Ishikawa (cell line): ENCODE measurements around the gene NEDD4L.

Experiments
- CEBPB ChIP-seq: IDR thresholded peaks from 2 replicates; pipeline ENCODE4 v1.6.1; 2012
- EP300 ChIP-seq: IDR thresholded peaks from 2 replicates; pipeline ENCODE4 v1.6.1; 2012; ENCODE audit warnings: borderline replicate concordance
- TAF1 ChIP-seq: IDR thresholded peaks from 2 replicates; pipeline ENCODE4 v1.6.1; 2012; ENCODE audit warnings: low read depth, mild to moderate bottlenecking
- TF ChIP-seq, protein P1 (sequence below): IDR thresholded peaks from 2 replicates; pipeline ENCODE4 v1.6.1; 2012; ENCODE audit warnings: low read depth, mild to moderate bottlenecking

- TF ChIP-seq, protein P1, sequence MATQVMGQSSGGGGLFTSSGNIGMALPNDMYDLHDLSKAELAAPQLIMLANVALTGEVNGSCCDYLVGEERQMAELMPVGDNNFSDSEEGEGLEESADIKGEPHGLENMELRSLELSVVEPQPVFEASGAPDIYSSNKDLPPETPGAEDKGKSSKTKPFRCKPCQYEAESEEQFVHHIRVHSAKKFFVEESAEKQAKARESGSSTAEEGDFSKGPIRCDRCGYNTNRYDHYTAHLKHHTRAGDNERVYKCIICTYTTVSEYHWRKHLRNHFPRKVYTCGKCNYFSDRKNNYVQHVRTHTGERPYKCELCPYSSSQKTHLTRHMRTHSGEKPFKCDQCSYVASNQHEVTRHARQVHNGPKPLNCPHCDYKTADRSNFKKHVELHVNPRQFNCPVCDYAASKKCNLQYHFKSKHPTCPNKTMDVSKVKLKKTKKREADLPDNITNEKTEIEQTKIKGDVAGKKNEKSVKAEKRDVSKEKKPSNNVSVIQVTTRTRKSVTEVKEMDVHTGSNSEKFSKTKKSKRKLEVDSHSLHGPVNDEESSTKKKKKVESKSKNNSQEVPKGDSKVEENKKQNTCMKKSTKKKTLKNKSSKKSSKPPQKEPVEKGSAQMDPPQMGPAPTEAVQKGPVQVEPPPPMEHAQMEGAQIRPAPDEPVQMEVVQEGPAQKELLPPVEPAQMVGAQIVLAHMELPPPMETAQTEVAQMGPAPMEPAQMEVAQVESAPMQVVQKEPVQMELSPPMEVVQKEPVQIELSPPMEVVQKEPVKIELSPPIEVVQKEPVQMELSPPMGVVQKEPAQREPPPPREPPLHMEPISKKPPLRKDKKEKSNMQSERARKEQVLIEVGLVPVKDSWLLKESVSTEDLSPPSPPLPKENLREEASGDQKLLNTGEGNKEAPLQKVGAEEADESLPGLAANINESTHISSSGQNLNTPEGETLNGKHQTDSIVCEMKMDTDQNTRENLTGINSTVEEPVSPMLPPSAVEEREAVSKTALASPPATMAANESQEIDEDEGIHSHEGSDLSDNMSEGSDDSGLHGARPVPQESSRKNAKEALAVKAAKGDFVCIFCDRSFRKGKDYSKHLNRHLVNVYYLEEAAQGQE = no peak
- TF ChIP-seq CEBPB (no peak), TAF1 (no peak), EP300 (no peak)
These were observed 235.6 kb downstream of the NEDD4L start for GRCh38 chr18:58279504-58280175.
